Measurements from ENCODE around the gene ILKAP. TPM values are rescaled to one million over a fixed set of nuclear protein-coding genes. Genes with fewer than 3 reads are reported as not detected.

ILKAP gene
- polyA plus RNA-seq, 1 donor from 2014 or later, result 78.5 TPM

GRCh38 chr2:238243496-238244076 lies 40.1 kb upstream of the ILKAP start:
- H3F3A ChIP-seq (ENCODE audit: insufficient read depth, low read length, poor library complexity, severe bottlenecking), result no peaks in the 10 kb centered on the region
- no peak overlapping the region for H3K4me2 ChIP-seq (ENCODE audit: low read length)
- no peak overlapping the region for H2AFZ ChIP-seq (ENCODE audit: low read depth, low read length)
- no peak for TF ChIP-seq MXI1 (conservative IDR thresholded peaks at IDR 0.05; ENCODE audit: poor library complexity, severe bottlenecking)
- no peak for TF ChIP-seq POLR2AphosphoS5 (IDR thresholded peaks at IDR 0.05)
- TF ChIP-seq EP300 (conservative IDR thresholded peaks at IDR 0.05; ENCODE audit: poor library complexity, severe bottlenecking), result no peak
- TF ChIP-seq CTCF (IDR thresholded peaks at IDR 0.05; ENCODE audit: poor library complexity, severe bottlenecking), result no peak
- TF ChIP-seq SMC3 (conservative IDR thresholded peaks at IDR 0.05; ENCODE audit: poor library complexity), result no peak
- H3K9ac ChIP-seq (ENCODE audit: low read length), result no peak overlapping the region
- H4K20me1 ChIP-seq (ENCODE audit: insufficient read depth), result no peaks in the 10 kb centered on the region
- H3K27me3 ChIP-seq (ENCODE audit: insufficient read depth, low read depth, low read length), result no peaks in the 10 kb centered on the region
- H3K27ac ChIP-seq (ENCODE audit: low read length), result no peak overlapping the region
- H3K9me3 ChIP-seq (ENCODE audit: low read length), result no peaks in the 10 kb centered on the region
- H3K9me2 ChIP-seq (ENCODE audit: insufficient read depth, low read length), result no peaks in the 10 kb centered on the region
- H3K36me3 ChIP-seq (ENCODE audit: insufficient read depth, low read length), result no peaks in the 10 kb centered on the region
- no peak overlapping the region for H3K4me3 ChIP-seq (ENCODE audit: low read length)
- H3K79me2 ChIP-seq (replicated peaks; ENCODE audit: insufficient read depth, low read length), result peaks cover 2% of the 10 kb centered on the region

- no peaks in the 10 kb centered on the region for H3K9me2 ChIP-seq (ENCODE audit: insufficient read depth, low read length)
- no peaks in the 10 kb centered on the region for H3K9me3 ChIP-seq (ENCODE audit: low read length)
- H3K27me3 ChIP-seq (ENCODE audit: insufficient read depth, low read depth, low read length), result no peaks in the 10 kb centered on the region
- no peak overlapping the region for H3K4me3 ChIP-seq (ENCODE audit: low read length)
- no peak overlapping the region for H3K9ac ChIP-seq (ENCODE audit: low read length)
- H3K4me2 ChIP-seq (ENCODE audit: low read length), result no peak overlapping the region
- no peak overlapping the region for H3K27ac ChIP-seq (ENCODE audit: low read length)
- H3K79me2 ChIP-seq (replicated peaks; ENCODE audit: insufficient read depth, low read length), result peaks cover 7% of the 10 kb centered on the region
- no peaks in the 10 kb centered on the region for H3K36me3 ChIP-seq (ENCODE audit: insufficient read depth, low read length)
- no peaks in the 10 kb centered on the region for H4K20me1 ChIP-seq (ENCODE audit: insufficient read depth)
- no peaks in the 10 kb centered on the region for H3F3A ChIP-seq (ENCODE audit: insufficient read depth, low read length, poor library complexity, severe bottlenecking)
- H2AFZ ChIP-seq (ENCODE audit: low read depth, low read length), result no peak overlapping the region
- no peak for TF ChIP-seq RAD21 (conservative IDR thresholded peaks at IDR 0.05)
- no peak for TF ChIP-seq EP300 (conservative IDR thresholded peaks at IDR 0.05; ENCODE audit: poor library complexity, severe bottlenecking)
- no peak for TF ChIP-seq REST (IDR thresholded peaks at IDR 0.05; ENCODE audit: borderline replicate concordance)
- TF ChIP-seq TAF1 (IDR thresholded peaks at IDR 0.05; ENCODE audit: low read depth), result no peak
These were observed 39.4 kb upstream of the ILKAP start for GRCh38 chr2:238242731-238243495.
